Measurements from ENCODE around the gene ZNF619. TPM values are rescaled to one million over a fixed set of nuclear protein-coding genes. Genes with fewer than 3 reads are reported as not detected.

ZNF619 gene
- total and polyA plus RNA-seq, 4 donors, result 1.3 to 5.9 (median 3.3) TPM

- DNase-seq (ENCODE audit: low spot score), result no peak
- H3K27ac ChIP-seq (ENCODE audit: low read depth in 1 of 2, low read length in 2 of 2), result peak overlapping the region; percentile 78 to 98
- peak overlapping the region; percentile 45 to 86 (median 52) for H3K4me3 ChIP-seq (ENCODE audit: low read depth in 1 of 3, low read length in 3 of 3)
- peak overlapping the region; percentile 24 to 87 for H3K9ac ChIP-seq (ENCODE audit: low read depth in 1 of 2, low read length in 2 of 2)
- WGBS, result 2% methylated on average over 7 of the region's 7 CpGs
- H3K36me3 ChIP-seq (ENCODE audit: control insufficient read depth in 4 of 4, insufficient read depth in 3 of 4, low read depth in 1 of 4, low read length in 3 of 4), result peaks cover 0 to 2% (median 0%) of the 10 kb centered on the region in 4 donors
- TF ChIP-seq TAF1 (conservative IDR thresholded peaks at IDR 0.05), result peak; percentile 11
- TF ChIP-seq ATF3 (IDR thresholded peaks at IDR 0.05), result no peak
- no peaks in the 10 kb centered on the region for H3K9me3 ChIP-seq (ENCODE audit: control insufficient read depth in 4 of 4, low read length in 3 of 4)
- no peaks in the 10 kb centered on the region for H3K27me3 ChIP-seq (ENCODE audit: control insufficient read depth in 4 of 4, insufficient read depth in 4 of 4, low read length in 3 of 4)
- H3K4me1 ChIP-seq (ENCODE audit: control insufficient read depth in 4 of 4, insufficient read depth in 4 of 4, low read length in 3 of 4), result peaks cover 0 to 30% (median 15%) of the 10 kb centered on the region in 4 donors
These were observed 24.4 kb upstream of the ZNF619 start for GRCh38 chr3:40452562-40452875.

- H3K27ac ChIP-seq (ENCODE audit: low read depth in 1 of 2, low read length in 2 of 2), result peak overlapping the region; percentile 78 to 98
These were observed 23.8 kb upstream of the ZNF619 start for GRCh38 chr3:40452876-40453730.

More at GRCh38 chr3:40452876-40453730, 23.8 kb upstream of the ZNF619 start:
- Histone ChIP-seq H3K9me3 (ENCODE audit: control insufficient read depth in 4 of 4, low read length in 3 of 4) (no peaks in the 10 kb centered on the region), H3K9ac (ENCODE audit: low read depth in 1 of 2, low read length in 2 of 2) (peak overlapping the region; percentile 75 to 87), H3K4me1 (ENCODE audit: control insufficient read depth in 4 of 4, insufficient read depth in 4 of 4, low read length in 3 of 4) (peaks cover 0 to 36% (median 17%) of the 10 kb centered on the region in 4 donors), H3K4me3 (ENCODE audit: low read depth in 1 of 3, low read length in 3 of 3) (peak overlapping the region; percentile 57 to 86 (median 63)), H3K27me3 (ENCODE audit: control insufficient read depth in 4 of 4, insufficient read depth in 4 of 4, low read length in 3 of 4) (no peaks in the 10 kb centered on the region), H3K36me3 (ENCODE audit: control insufficient read depth in 4 of 4, insufficient read depth in 3 of 4, low read depth in 1 of 4, low read length in 3 of 4) (peaks cover 0 to 2% (median 0%) of the 10 kb centered on the region in 4 donors)
- peak in 1 of 2 donors; percentile 39 for TF ChIP-seq HNF4A (conservative IDR thresholded peaks at IDR 0.05)
- TF ChIP-seq RAD21 (IDR thresholded peaks at IDR 0.05), result peak in 1 of 2 donors; percentile 22
- TF ChIP-seq EGR1 (IDR thresholded peaks at IDR 0.05; ENCODE audit: low read depth in 2 of 2), result no peak
- TF ChIP-seq RXRA (IDR thresholded peaks at IDR 0.05), result peak; percentile 88 to 93
- no peak for TF ChIP-seq FOXA2 (IDR thresholded peaks at IDR 0.05)
- no peak for TF ChIP-seq HNF4G (IDR thresholded peaks at IDR 0.05)
- no peak for TF ChIP-seq FOXA1 (IDR thresholded peaks at IDR 0.05)
- TF ChIP-seq, protein P1, sequence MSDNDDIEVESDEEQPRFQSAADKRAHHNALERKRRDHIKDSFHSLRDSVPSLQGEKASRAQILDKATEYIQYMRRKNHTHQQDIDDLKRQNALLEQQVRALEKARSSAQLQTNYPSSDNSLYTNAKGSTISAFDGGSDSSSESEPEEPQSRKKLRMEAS (IDR thresholded peaks at IDR 0.05), result peak; percentile 72
- TF ChIP-seq JUND (IDR thresholded peaks at IDR 0.05), result peak; percentile 78 to 92
- no peak for TF ChIP-seq NR2F2 (IDR thresholded peaks at IDR 0.05)
- peak in 1 of 2 donors; percentile 83 for TF ChIP-seq GABPA (IDR thresholded peaks at IDR 0.05 in 1 of 2, conservative IDR thresholded peaks at IDR 0.05 in 1 of 2)
- TF ChIP-seq, protein P2, sequence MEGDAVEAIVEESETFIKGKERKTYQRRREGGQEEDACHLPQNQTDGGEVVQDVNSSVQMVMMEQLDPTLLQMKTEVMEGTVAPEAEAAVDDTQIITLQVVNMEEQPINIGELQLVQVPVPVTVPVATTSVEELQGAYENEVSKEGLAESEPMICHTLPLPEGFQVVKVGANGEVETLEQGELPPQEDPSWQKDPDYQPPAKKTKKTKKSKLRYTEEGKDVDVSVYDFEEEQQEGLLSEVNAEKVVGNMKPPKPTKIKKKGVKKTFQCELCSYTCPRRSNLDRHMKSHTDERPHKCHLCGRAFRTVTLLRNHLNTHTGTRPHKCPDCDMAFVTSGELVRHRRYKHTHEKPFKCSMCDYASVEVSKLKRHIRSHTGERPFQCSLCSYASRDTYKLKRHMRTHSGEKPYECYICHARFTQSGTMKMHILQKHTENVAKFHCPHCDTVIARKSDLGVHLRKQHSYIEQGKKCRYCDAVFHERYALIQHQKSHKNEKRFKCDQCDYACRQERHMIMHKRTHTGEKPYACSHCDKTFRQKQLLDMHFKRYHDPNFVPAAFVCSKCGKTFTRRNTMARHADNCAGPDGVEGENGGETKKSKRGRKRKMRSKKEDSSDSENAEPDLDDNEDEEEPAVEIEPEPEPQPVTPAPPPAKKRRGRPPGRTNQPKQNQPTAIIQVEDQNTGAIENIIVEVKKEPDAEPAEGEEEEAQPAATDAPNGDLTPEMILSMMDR (IDR thresholded peaks at IDR 0.05; ENCODE audit: low read depth, low read length, missing input control), result no peak
- peak; percentile 95 for TF ChIP-seq TAF1 (conservative IDR thresholded peaks at IDR 0.05)
- peak; percentile 100 for TF ChIP-seq YY1 (IDR thresholded peaks at IDR 0.05)
- TF ChIP-seq ATF3 (IDR thresholded peaks at IDR 0.05), result peak; percentile 71
- TF ChIP-seq, protein P3, sequence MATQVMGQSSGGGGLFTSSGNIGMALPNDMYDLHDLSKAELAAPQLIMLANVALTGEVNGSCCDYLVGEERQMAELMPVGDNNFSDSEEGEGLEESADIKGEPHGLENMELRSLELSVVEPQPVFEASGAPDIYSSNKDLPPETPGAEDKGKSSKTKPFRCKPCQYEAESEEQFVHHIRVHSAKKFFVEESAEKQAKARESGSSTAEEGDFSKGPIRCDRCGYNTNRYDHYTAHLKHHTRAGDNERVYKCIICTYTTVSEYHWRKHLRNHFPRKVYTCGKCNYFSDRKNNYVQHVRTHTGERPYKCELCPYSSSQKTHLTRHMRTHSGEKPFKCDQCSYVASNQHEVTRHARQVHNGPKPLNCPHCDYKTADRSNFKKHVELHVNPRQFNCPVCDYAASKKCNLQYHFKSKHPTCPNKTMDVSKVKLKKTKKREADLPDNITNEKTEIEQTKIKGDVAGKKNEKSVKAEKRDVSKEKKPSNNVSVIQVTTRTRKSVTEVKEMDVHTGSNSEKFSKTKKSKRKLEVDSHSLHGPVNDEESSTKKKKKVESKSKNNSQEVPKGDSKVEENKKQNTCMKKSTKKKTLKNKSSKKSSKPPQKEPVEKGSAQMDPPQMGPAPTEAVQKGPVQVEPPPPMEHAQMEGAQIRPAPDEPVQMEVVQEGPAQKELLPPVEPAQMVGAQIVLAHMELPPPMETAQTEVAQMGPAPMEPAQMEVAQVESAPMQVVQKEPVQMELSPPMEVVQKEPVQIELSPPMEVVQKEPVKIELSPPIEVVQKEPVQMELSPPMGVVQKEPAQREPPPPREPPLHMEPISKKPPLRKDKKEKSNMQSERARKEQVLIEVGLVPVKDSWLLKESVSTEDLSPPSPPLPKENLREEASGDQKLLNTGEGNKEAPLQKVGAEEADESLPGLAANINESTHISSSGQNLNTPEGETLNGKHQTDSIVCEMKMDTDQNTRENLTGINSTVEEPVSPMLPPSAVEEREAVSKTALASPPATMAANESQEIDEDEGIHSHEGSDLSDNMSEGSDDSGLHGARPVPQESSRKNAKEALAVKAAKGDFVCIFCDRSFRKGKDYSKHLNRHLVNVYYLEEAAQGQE (IDR thresholded peaks at IDR 0.05), result peak; percentile 90
- TF ChIP-seq SP1 (IDR thresholded peaks at IDR 0.05), result peak; percentile 85
- TF ChIP-seq ZBTB33 (IDR thresholded peaks at IDR 0.05), result peak; percentile 43
- DNase-seq (ENCODE audit: low spot score), result peak; percentile 93
- WGBS, result under 1% methylated on average over 41 of the region's 41 CpGs
